OCI-LY1 (cell line): ENCODE results near the gene SLC39A9.

Source experiments
- H2AFZ ChIP-seq: fragments of 200-600 bp; sonication (generic), shearing (Covaris generic); 2 replicates; pipeline ENCODE4 v1.6.0; 2014; ENCODE audit warnings: antibody characterized with exemption, mild to moderate bottlenecking, low read length
- H3F3A ChIP-seq: fragments of 200-600 bp; sonication (generic), shearing (Covaris generic); 2 replicates; pipeline ENCODE4 v1.6.0; 2014; ENCODE audit warnings: mild to moderate bottlenecking, antibody characterized with exemption, low read length, moderate library complexity; ENCODE audit not compliant: insufficient read depth
- H3K27ac ChIP-seq: fragments of 200-600 bp; sonication (generic); 2 replicates; pipeline ENCODE4 v1.5.1; 2014; ENCODE audit warnings: low read length, mixed run types, mild to moderate bottlenecking, low read depth; ENCODE audit not compliant: poor library complexity, severe bottlenecking
- H3K27me3 ChIP-seq: fragments of 200-600 bp; sonication (generic); 2 replicates; pipeline ENCODE4 v1.6.0; 2014; ENCODE audit warnings: antibody characterized with exemption, mild to moderate bottlenecking, low read length, moderate library complexity; ENCODE audit not compliant: insufficient read depth
- H3K36me3 ChIP-seq: fragments of 200-600 bp; sonication (generic); 2 replicates; pipeline ENCODE4 v1.6.1; 2014; ENCODE audit warnings: mild to moderate bottlenecking, antibody characterized with exemption, low read length, moderate library complexity, mixed read lengths; ENCODE audit not compliant: insufficient read depth
- H3K4me1 ChIP-seq: fragments of 200-600 bp; sonication (generic); 2 replicates; pipeline ENCODE4 v1.5.1; 2014; ENCODE audit warnings: mild to moderate bottlenecking, low read length, moderate library complexity; ENCODE audit not compliant: insufficient read depth, severe bottlenecking
- H3K4me2 ChIP-seq: fragments of 200-600 bp; sonication (generic), shearing (Covaris generic); 2 replicates; pipeline ENCODE4 v1.6.1; 2014; ENCODE audit warnings: low read length
- H3K4me3 ChIP-seq: fragments of 200-600 bp; sonication (generic); 2 replicates; pipeline ENCODE4 v1.5.1; 2014; ENCODE audit warnings: low read length, low read depth, mild to moderate bottlenecking, mixed read lengths; ENCODE audit not compliant: poor library complexity, severe bottlenecking
- H3K79me2 ChIP-seq: fragments of 200-600 bp; shearing (Covaris generic); 2 replicates; pipeline ENCODE4 v1.6.1; 2016; ENCODE audit warnings: mixed run types, low read length, mixed read lengths; ENCODE audit not compliant: insufficient read depth
- H3K9ac ChIP-seq: fragments of 200-600 bp; sonication (generic), shearing (Covaris generic); 2 replicates; pipeline ENCODE4 v1.6.1; 2014; ENCODE audit warnings: mild to moderate bottlenecking, low read length, mixed read lengths
- H3K9me2 ChIP-seq: fragments of 200-600 bp; sonication (generic), shearing (Covaris generic); 2 replicates; pipeline ENCODE4 v1.6.1; 2014; ENCODE audit warnings: low read depth, mild to moderate bottlenecking, low read length, mixed read lengths
- H3K9me3 ChIP-seq: fragments of 200-600 bp; shearing (Covaris generic); 2 replicates; pipeline ENCODE4 v1.6.1; 2014; ENCODE audit warnings: low read length, mixed read lengths
- H4K20me1 ChIP-seq: fragments of 200-600 bp; sonication (generic), shearing (Covaris generic); 2 replicates; pipeline ENCODE4 v1.6.0; 2016; ENCODE audit warnings: mild to moderate bottlenecking, low read length; ENCODE audit not compliant: insufficient read depth
- EZH2 ChIP-seq: fragments of 200-600 bp; sonication (generic), shearing (Covaris generic); IDR thresholded peaks from 2 replicates; pipeline ENCODE4 v1.8.0; 2017; ENCODE audit warnings: borderline replicate concordance, mixed run types, mild to moderate bottlenecking, antibody characterized with exemption, low read length, moderate library complexity, mixed read lengths
- TF ChIP-seq, protein P1 (sequence below): fragments of 200-600 bp; sonication (generic), shearing (Covaris generic); IDR thresholded peaks from 2 replicates; pipeline ENCODE4 v1.5.1; 2017; ENCODE audit warnings: mild to moderate bottlenecking, antibody characterized with exemption, low read length, moderate library complexity, mixed read lengths

SLC39A9 gene

DNA sequence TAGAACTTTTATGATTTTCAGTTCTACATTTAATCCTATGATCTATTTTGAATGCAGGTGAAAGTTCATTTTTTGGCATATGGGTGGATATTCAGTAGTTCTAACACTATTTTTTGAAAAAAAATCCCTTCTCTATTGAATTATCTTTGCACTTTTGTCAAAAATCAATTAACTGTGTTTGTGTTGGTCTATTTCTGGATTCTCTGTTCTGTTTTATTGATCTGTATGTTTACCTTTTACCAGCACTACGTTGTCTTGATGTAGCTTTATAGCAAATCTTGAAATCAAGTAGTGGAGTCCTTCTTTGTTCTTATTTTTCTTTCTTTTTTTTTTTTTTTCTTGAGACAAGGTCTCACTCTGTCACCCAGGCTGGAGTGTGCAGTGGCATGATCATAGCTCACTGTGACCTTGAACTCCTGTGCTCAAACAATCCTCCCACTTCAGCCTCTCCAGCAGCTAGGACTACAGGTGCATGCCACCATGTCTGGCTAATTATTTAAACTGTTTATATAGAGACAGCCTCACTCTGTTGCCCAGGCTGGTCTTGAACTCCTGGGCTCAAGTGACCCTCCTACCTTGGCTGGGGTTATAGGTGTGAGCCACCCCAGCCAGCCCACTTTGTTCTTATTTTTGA, 31.9 kb downstream of the SLC39A9 start:
- Histone ChIP-seq H3K9me2 (no peaks in the 10 kb centered on the region), H3K27me3 (no peaks in the 10 kb centered on the region), H3K9ac (no peak overlapping the region), H3K27ac (no peak overlapping the region), H3K79me2 (no peaks in the 10 kb centered on the region; the same call in 1 of the 2 replicates), H3F3A (no peaks in the 10 kb centered on the region), H3K4me1 (peaks cover 9% of the 10 kb centered on the region), H4K20me1 (no peaks in the 10 kb centered on the region), H3K9me3 (peaks cover 4% of the 10 kb centered on the region; the same call in 1 of the 2 replicates), H3K36me3 (peaks cover 27% of the 10 kb centered on the region), H3K4me2 (no peak overlapping the region), H2AFZ (no peak overlapping the region), H3K4me3 (no peak overlapping the region)
- TF ChIP-seq EZH2: no peak
- TF ChIP-seq, protein P1, sequence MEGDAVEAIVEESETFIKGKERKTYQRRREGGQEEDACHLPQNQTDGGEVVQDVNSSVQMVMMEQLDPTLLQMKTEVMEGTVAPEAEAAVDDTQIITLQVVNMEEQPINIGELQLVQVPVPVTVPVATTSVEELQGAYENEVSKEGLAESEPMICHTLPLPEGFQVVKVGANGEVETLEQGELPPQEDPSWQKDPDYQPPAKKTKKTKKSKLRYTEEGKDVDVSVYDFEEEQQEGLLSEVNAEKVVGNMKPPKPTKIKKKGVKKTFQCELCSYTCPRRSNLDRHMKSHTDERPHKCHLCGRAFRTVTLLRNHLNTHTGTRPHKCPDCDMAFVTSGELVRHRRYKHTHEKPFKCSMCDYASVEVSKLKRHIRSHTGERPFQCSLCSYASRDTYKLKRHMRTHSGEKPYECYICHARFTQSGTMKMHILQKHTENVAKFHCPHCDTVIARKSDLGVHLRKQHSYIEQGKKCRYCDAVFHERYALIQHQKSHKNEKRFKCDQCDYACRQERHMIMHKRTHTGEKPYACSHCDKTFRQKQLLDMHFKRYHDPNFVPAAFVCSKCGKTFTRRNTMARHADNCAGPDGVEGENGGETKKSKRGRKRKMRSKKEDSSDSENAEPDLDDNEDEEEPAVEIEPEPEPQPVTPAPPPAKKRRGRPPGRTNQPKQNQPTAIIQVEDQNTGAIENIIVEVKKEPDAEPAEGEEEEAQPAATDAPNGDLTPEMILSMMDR: no peak

DNA sequence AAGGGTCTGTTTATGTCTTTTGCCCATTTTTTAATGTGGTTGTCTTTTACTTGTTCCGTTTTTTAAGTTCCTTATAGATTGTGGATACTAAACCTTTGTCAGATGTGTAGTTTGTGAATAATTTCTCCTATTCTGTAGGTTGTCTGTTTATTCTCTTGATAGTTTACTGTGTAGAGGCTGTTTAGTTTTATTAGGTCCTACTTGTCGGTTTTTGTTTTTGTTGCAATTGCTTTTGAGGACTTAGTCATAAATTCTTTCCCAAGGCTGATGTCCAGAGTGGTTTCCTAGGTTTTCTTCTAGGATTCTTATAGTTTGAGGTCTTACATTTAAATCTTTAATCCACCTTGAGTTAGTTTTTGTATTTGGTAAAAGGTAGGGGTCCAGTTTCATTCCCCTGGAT, 33.9 kb downstream of the SLC39A9 start:
- TF ChIP-seq, protein P1: no peak
- TF ChIP-seq EZH2: no peak

DNA sequence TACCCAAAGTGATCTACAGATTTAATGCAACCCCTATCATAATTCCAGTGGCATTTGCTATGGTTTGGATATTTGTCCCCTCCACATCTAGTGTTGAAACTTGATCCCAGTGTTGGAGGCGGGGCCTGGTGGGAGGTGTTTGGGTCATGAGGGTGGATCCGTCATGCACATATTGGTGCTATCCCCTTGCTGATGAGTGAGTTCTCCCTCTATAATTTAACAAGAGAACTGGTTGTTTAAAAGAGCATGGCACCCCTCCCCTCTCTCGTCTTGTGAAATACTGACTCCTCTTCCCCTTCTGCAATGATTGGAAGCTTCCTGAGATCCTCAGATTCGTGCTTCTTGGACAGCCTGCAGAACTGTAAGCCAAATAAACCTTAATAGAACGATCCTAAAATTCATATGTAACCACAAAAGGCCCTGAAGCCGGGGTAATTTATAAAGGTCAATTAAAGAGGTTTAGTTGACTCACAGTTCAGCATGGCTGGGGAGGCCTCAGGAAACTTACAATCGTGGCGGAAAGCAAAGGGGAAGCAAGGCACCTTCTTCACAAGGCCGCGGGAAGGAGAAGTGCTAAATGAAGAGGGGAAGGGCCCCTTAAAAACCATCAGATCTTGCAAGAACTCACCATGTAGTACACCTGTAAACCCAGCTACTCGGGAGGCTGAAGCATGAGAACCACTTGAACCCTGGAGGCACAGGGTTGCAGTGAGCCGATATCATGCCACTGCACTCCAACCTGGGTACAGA, 41.2 kb downstream of the SLC39A9 start:
- Histone ChIP-seq H3K9ac (no peak overlapping the region), H4K20me1 (no peaks in the 10 kb centered on the region), H3K79me2 (no peaks in the 10 kb centered on the region), H3K4me1 (peaks cover 15% of the 10 kb centered on the region), H3F3A (no peaks in the 10 kb centered on the region), H3K27ac (no peak overlapping the region), H3K9me2 (no peaks in the 10 kb centered on the region), H3K36me3 (peaks cover 25% of the 10 kb centered on the region), H3K4me2 (no peak overlapping the region), H3K4me3 (no peak overlapping the region), H3K9me3 (no peaks in the 10 kb centered on the region), H3K27me3 (no peaks in the 10 kb centered on the region), H2AFZ (no peak overlapping the region)
- TF ChIP-seq EZH2: no peak
- TF ChIP-seq, protein P1: no peak

More for the DNA sequence above, 33.9 kb downstream of the SLC39A9 start:
- H2AFZ ChIP-seq: no peak overlapping the region
- peaks cover 11% of the 10 kb centered on the region for H3K36me3 ChIP-seq
- H3K27me3 ChIP-seq: no peaks in the 10 kb centered on the region
- H3K9ac ChIP-seq: no peak overlapping the region
- no peak overlapping the region for H3K4me2 ChIP-seq
- H3F3A ChIP-seq: no peaks in the 10 kb centered on the region
- no peaks in the 10 kb centered on the region for H4K20me1 ChIP-seq
- H3K9me3 ChIP-seq: peaks cover 4% of the 10 kb centered on the region; the same call in 1 of the 2 replicates
- H3K27ac ChIP-seq: no peak overlapping the region
- no peaks in the 10 kb centered on the region; the same call in 1 of the 2 replicates for H3K79me2 ChIP-seq
- H3K4me3 ChIP-seq: no peak overlapping the region
- H3K9me2 ChIP-seq: no peaks in the 10 kb centered on the region
- peaks cover 9% of the 10 kb centered on the region for H3K4me1 ChIP-seq
